CD4-positive, alpha-beta T cell (primary cell): Measurements from ENCODE around the gene C18orf32. TPM values are rescaled to one million over a fixed set of nuclear protein-coding genes. Genes with fewer than 3 reads are reported as not detected.

Experiments
- ATAC-seq: fragments of 200-7000 bp; cut with Tn5 transposase; one replicate; pipeline ENCODE4 v1.10.0; 2022; ENCODE audit warnings: mild to moderate bottlenecking; ENCODE audit not compliant: poor library complexity
- CTCF ChIA-PET: fragments of 350-600 bp; sonication (Branson Sonifier 250); formaldehyde crosslinking; loops from one replicate; lab custom pipeline; 2021; ENCODE audit warnings: antibody characterized with exemption, inconsistent platforms; lab: Charles Lee
- POLR2A ChIA-PET: fragments of 350-600 bp; sonication (Branson Sonifier 250); formaldehyde crosslinking; loops from one replicate; lab custom pipeline; 2021; ENCODE audit warnings: antibody characterized with exemption, inconsistent platforms; lab: Charles Lee
- DNase-seq, 14 experiments: peaks; one replicate each; pipeline ENCODE4 v3.0.0-alpha.2; 2013 to 2020; ENCODE audit warnings: mixed read lengths in 2 of 14
- H3K27ac ChIP-seq, 2 donors: one replicate each; pipeline versions ENCODE4 v1.5.1 to v1.7.0; 2013; ENCODE audit warnings: low read length in 2 of 2, low read depth in 1 of 2, mild to moderate bottlenecking in 1 of 2
- H3K27me3 ChIP-seq, 2 experiments: 1 replicate in 1 of 2; 2 replicates in 1 of 2; pipeline versions ENCODE4 v1.6.1 to v1.7.0; 2013; ENCODE audit warnings: low read length in 2 of 2, control low read depth in 1 of 2, mild to moderate bottlenecking in 1 of 2, moderate library complexity in 1 of 2; ENCODE audit not compliant: insufficient read depth in 2 of 2, control insufficient read depth in 1 of 2
- H3K36me3 ChIP-seq: one replicate; pipeline ENCODE4 v1.6.1; 2013; ENCODE audit warnings: low read length, control low read depth; ENCODE audit not compliant: insufficient read depth
- H3K4me1 ChIP-seq: one replicate; pipeline ENCODE4 v1.6.1; 2013; ENCODE audit warnings: low read length, control low read depth; ENCODE audit not compliant: insufficient read depth
- H3K4me3 ChIP-seq: one replicate; pipeline ENCODE4 v1.5.1; 2013; ENCODE audit warnings: mild to moderate bottlenecking, low read length, moderate library complexity
- H3K9me3 ChIP-seq, 2 experiments: 1 replicate in 1 of 2; 2 replicates in 1 of 2; pipeline versions ENCODE4 v1.6.1 to v1.7.0; 2013; ENCODE audit warnings: low read length in 2 of 2, mild to moderate bottlenecking in 2 of 2, control low read depth in 1 of 2, moderate library complexity in 1 of 2; ENCODE audit not compliant: control insufficient read depth in 1 of 2, insufficient read depth in 1 of 2
- H3K27ac Mint-ChIP-seq: one replicate; pipeline ENCODE4 v1.8.0; 2020; ENCODE audit warnings: mixed read lengths
- H3K27me3 Mint-ChIP-seq: one replicate; pipeline ENCODE4 v1.8.0; 2021; ENCODE audit warnings: mixed read lengths
- H3K36me3 Mint-ChIP-seq: one replicate; pipeline ENCODE4 v1.8.0; 2021; ENCODE audit warnings: low read depth, mixed read lengths
- H3K4me1 Mint-ChIP-seq: one replicate; pipeline ENCODE4 v1.8.0; 2021; ENCODE audit warnings: low read depth, mixed read lengths
- H3K4me3 Mint-ChIP-seq: one replicate; pipeline ENCODE4 v1.8.0; 2020; ENCODE audit warnings: mild to moderate bottlenecking, mixed read lengths
- H3K9me3 Mint-ChIP-seq: one replicate; pipeline ENCODE4 v1.8.0; 2020; ENCODE audit warnings: mixed read lengths
- intact Hi-C, 2 experiments: fragments of 100-400 bp; cut with DNase I in 1 of 2; cut with micrococcal nuclease in 1 of 2; formaldehyde crosslinking; loops; one replicate each; pipeline versions ENCODE4 v1.15.1 to v1.9.0; 2023 to 2025; cut with DNase I, micrococcal nuclease
- total RNA-seq, 174 experiments: library from RNA in 2 of 174; stranded (reverse) in 2 of 174; gene quantifications; one replicate each; pipeline ENCODE4 v1.2.3 and lab custom pipeline; 2021 to 2026
- TF ChIP-seq, protein P1 (sequence below): fragments of 200-600 bp; IDR thresholded peaks from one replicate; pipeline ENCODE4 v1.8.0; 2022; ENCODE audit warnings: antibody characterized with exemption, mild to moderate bottlenecking

C18orf32 gene
- total RNA-seq, 2 experiments from 2014 or later = 38.2 to 40.1 TPM

DNA sequence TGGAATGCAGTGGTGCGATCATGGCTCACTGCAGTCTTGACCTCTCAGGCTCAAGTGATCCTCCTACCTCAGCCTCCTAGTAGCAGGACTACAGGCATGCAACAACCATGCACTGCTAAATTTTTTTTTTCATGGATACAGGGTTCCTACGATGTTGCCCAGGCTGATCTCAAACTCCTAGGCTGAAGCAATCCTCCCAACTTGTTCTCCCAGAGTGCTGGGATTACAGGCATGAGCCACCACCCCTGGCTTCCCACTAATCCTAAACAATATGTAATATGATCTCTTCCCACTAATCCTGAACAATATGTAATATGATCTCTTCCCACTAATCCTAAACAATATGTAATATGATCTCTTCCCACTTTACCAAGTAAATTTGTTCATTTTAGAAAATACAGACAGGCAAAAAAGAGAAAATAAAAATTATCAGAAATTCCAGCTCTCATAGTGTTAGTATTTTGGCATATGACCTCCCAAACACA, 33.7 kb upstream of the C18orf32 start:
- intact Hi-C loops = no loop called here
- H3K9me3 ChIP-seq = no peaks in the 10 kb centered on the region
- no peaks in the 10 kb centered on the region for H3K36me3 ChIP-seq
- no peaks in the 10 kb centered on the region for H3K36me3 Mint-ChIP-seq
- ATAC-seq (no peak), DNase-seq (no peak)
- H3K27me3 Mint-ChIP-seq = no peaks in the 10 kb centered on the region
- TF ChIP-seq, protein P1, sequence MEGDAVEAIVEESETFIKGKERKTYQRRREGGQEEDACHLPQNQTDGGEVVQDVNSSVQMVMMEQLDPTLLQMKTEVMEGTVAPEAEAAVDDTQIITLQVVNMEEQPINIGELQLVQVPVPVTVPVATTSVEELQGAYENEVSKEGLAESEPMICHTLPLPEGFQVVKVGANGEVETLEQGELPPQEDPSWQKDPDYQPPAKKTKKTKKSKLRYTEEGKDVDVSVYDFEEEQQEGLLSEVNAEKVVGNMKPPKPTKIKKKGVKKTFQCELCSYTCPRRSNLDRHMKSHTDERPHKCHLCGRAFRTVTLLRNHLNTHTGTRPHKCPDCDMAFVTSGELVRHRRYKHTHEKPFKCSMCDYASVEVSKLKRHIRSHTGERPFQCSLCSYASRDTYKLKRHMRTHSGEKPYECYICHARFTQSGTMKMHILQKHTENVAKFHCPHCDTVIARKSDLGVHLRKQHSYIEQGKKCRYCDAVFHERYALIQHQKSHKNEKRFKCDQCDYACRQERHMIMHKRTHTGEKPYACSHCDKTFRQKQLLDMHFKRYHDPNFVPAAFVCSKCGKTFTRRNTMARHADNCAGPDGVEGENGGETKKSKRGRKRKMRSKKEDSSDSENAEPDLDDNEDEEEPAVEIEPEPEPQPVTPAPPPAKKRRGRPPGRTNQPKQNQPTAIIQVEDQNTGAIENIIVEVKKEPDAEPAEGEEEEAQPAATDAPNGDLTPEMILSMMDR = no peak
- CTCF ChIA-PET = interaction anchor here (1.2 kb wide), 1 partner anchor 17 kb away, joined by 4 read pairs; no protein-coding TSS in a partner anchor
- H3K27me3 ChIP-seq = no peaks in the 10 kb centered on the region
- H3K27ac ChIP-seq = no peak overlapping the region
- POLR2A ChIA-PET = no interaction called here
- no peak overlapping the region for H3K27ac Mint-ChIP-seq
- H3K4me1 ChIP-seq = no peaks in the 10 kb centered on the region
- H3K4me1 Mint-ChIP-seq = no peaks in the 10 kb centered on the region
- H3K4me3 ChIP-seq = no peak overlapping the region
- no peaks in the 10 kb centered on the region for H3K9me3 Mint-ChIP-seq
- H3K4me3 Mint-ChIP-seq = no peak overlapping the region

DNA sequence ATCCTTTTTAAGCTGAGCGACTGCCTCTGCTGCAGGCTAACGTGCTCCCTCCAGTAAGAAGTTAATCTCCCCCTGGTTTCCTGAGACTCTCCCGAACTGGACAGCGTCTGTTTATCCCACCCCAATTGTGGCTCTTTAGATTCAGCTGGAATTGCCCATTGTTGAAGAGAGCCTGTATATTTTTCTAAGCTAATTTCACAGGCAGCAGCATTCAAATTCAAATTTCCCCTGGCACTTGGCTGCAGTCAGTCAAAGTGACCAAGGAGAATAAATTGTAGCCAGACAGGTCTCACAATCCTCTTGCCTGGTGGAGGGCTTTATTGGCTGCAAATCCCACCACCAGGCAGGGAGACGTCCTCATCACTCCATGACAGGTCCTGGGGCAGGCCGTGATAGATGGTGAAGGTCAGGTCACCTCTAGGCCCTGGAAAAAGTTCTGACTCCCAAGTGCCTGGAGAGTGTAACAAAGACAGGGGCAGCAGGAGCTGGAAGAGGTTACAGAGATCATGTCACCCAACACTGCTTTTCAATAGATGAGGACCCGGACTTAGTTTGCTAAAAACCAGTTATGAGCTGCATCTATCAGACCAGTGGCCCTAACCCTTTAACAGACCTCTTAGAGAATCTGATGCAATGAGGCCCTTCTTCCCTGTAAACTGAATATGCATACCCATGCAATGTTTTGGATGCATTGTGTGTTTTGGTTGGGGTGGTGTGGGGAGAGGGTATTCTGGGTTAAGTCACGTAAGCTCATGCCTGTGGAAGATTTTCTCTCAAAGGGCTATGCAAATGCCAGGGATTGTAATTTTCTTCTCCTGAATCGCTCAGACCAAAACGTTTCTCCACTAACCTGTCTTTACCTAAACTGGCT, 32.3 kb upstream of the C18orf32 start:
- Histone ChIP-seq H3K27ac (no peak overlapping the region), H3K27me3 (no peaks in the 10 kb centered on the region), H3K36me3 (no peaks in the 10 kb centered on the region), H3K9me3 (no peaks in the 10 kb centered on the region), H3K4me1 (no peaks in the 10 kb centered on the region), H3K4me3 (no peak overlapping the region)
- ATAC-seq = no peak
- TF ChIP-seq, protein P1 = no peak
- H3K36me3 Mint-ChIP-seq = no peaks in the 10 kb centered on the region
- no peaks in the 10 kb centered on the region for H3K4me1 Mint-ChIP-seq
- no peaks in the 10 kb centered on the region for H3K9me3 Mint-ChIP-seq
- H3K27ac Mint-ChIP-seq = no peak overlapping the region
- ChIA-PET POLR2A (no interaction called here), CTCF (interaction anchor here (1.2 kb wide), 1 partner anchor 19 kb away, joined by 4 read pairs; no protein-coding TSS in a partner anchor)
- intact Hi-C loops = loop anchor here in 1 of 2 experiments (10.0 kb wide), 1 partner anchor 845 kb away; no protein-coding TSS in a partner anchor
- H3K27me3 Mint-ChIP-seq = no peaks in the 10 kb centered on the region
- no peak for DNase-seq
- no peak overlapping the region for H3K4me3 Mint-ChIP-seq

DNA sequence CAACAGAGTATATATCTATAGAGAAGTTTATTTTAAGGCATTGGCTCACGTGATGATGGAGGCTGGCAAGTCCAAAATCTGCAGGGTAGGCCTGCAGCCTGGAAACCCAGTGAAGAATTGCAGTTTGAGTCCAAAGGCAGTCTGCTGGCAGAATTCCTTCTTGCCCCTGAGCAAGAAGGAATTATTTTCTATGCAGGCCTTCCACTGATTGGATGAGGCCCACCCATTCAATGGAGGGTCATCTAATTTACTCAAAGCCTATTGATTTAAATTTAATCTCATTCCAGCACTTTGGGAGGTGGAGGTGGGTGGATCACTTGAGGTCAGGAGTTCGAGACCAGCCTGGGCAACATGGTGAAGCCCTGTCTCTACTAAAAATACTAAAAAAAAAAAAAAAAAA, 30.4 kb upstream of the C18orf32 start:
- POLR2A ChIA-PET = no interaction called here
- intact Hi-C loops = loop anchor here in 1 of 2 experiments (10.0 kb wide), 1 partner anchor 843 kb away; no protein-coding TSS in a partner anchor
- TF ChIP-seq, protein P1 = no peak
- H3K27ac Mint-ChIP-seq = no peak overlapping the region
- no peaks in the 10 kb centered on the region for H3K27me3 ChIP-seq
- CTCF ChIA-PET = interaction anchor here (1.1 kb wide), 1 partner anchor 8 kb away, joined by 3 read pairs; no protein-coding TSS in a partner anchor
- no peaks in the 10 kb centered on the region for H3K4me1 Mint-ChIP-seq
- no peaks in the 10 kb centered on the region for H3K27me3 Mint-ChIP-seq
- no peaks in the 10 kb centered on the region for H3K4me1 ChIP-seq
- no peaks in the 10 kb centered on the region for H3K9me3 Mint-ChIP-seq
- H3K4me3 ChIP-seq = no peak overlapping the region
- H3K27ac ChIP-seq = no peak overlapping the region
- no peak overlapping the region for H3K4me3 Mint-ChIP-seq
- DNase-seq (no peak), ATAC-seq (no peak)
- H3K9me3 ChIP-seq = no peaks in the 10 kb centered on the region
- no peaks in the 10 kb centered on the region for H3K36me3 Mint-ChIP-seq
- no peaks in the 10 kb centered on the region for H3K36me3 ChIP-seq
